HG02571 (cell line): Measurements from ENCODE around the gene CASD1.
A peak's percentile ranks its signal among the peaks of the same experiment; 100 is the strongest.

ENCODE experiments used
- ATAC-seq: cut with Tn5 transposase; IDR thresholded peaks from one replicate; pipeline ENCODE4 v1.9.1; 2021; ENCODE audit warnings: mild to moderate bottlenecking, moderate library complexity; ENCODE audit not compliant: unreplicated experiment

Gene CASD1

DNA sequence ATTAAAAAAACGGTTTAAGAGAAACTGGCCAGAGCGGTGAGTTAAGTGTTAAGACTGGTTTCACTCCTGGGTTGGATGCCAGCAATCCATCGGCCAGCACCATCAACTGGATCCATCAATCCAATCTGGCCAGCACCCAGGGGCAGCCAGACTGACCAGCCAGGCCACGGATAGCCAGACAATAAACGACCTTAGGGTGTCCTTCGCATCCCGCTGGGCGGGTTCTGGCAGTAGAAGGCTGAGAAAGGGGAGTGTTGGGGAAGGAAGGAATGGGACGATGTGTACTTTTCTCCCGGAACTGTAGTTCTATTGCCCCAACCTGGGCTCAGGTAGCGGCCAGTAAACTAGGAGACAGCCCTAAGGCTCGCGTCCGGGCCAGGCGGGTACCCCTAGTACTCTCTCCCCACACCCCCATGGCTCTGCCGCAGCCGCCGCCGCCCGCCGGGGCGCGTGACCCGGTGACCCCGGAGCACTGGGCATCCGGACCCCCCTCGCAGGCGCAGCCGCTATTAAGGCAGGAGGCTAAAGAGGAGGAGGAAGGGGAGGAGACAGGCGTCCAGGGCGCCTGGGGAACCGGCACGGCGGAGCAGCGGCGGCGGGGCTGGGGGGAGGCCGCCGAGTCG lies at the start of gene CASD1:
TSS of gene CASD1 (plus strand) at position 546 of the 623 bp plus-strand sequence. CDS start 276 bp downstream, outside the sequence.
- peak; percentile 59 for ATAC-seq

DNA sequence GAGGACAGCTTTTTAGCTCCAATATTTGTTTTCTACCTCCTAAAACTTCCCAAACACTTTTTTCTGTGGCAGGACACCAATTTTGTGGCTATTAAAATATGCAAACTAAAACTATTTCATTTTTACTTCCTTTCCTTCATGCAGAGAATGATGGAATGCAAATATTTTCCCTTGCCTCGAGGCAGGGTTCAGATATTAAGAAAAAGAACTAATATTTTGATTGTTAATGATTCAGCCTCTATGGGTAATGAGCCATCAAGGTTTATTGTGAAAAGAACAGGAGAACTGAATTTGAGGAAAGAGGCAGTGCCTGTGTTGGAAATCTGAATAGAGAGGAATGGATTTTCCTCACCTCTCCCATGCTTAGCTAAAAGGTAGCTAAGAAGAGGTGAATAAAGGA lies 43.1 kb upstream of the CASD1 start:
- ATAC-seq = no peak

GRCh38 chr7:94471604-94472003 lies 38.0 kb upstream of the CASD1 start:
- ATAC-seq = no peak

- no peak for ATAC-seq
These were observed 37.0 kb upstream of the CASD1 start for GRCh38 chr7:94472608-94473007.

DNA sequence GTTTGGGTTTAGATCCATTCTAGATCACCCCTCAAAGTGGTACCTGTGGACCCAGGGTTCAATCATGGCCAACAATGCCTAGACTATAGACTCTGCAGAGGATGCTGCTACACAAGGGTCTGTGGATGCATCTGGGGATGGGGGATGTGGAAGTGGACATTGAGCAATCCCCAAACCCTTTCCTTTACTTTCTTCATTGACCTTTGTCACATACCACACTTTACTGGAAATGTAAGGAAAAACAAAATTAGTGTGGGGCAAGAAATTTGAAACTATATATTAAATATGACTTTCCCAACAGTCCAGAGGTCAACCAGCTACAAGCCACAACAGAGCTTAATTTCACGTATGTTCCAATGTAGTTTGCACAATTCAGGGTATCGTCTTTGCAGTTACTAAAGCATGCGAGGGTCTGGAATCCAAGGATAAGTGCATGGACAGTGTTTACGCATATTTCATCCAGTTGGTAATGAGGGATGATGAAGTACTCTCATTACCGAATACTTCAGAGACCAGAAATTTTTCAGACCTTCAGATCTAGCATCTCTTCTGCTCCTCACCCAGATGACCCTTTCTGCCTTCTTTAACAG lies 33.3 kb upstream of the CASD1 start:
- no peak for ATAC-seq

- ATAC-seq = no peak
These were observed 31.7 kb upstream of the CASD1 start for GRCh38 chr7:94477878-94478277.

GRCh38 chr7:94478648-94479214 lies 30.9 kb upstream of the CASD1 start:
- ATAC-seq = no peak

GRCh38 chr7:94481279-94481678 lies 28.3 kb upstream of the CASD1 start:
- ATAC-seq = no peak

GRCh38 chr7:94482796-94483195 lies 26.8 kb upstream of the CASD1 start:
- no peak for ATAC-seq

DNA sequence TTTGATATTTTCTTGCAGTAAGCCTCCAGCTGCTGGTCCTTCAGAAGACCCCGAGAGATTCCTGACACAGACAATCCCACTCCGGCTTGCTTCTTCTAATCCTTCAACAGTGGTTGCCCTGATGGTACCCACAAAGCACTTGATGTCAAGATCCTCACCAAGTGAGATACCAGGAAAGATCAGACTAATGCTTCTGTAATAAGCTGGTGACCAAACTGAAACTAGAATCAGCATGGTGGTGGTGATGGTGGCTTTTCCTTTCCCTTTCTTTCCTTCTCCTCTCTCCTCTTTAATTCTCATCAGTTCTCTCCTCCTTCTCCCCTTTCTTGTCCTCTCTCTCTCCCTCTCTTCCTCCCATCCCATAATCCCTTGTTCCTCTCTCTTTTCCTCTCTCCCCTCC lies 25.8 kb upstream of the CASD1 start:
- no peak for ATAC-seq

DNA sequence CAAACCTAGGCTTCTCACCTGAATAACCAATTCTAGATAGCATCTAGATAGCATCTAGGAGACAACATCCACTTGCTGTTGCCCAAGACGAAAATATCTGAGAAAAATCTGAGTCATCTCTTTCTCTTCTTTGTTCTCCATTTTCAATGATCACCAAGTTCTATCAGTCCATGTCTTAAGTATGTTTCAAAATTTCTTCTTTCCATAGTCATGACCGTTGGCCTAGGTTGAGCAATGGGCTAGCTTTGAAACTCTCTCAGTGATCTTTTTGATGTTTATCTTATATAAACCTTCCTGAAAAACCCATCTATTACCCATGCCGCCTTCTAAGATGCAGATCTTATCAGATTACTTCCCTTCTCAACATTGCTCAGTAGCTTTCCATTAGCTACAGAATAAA lies 23.4 kb upstream of the CASD1 start:
- no peak for ATAC-seq

DNA sequence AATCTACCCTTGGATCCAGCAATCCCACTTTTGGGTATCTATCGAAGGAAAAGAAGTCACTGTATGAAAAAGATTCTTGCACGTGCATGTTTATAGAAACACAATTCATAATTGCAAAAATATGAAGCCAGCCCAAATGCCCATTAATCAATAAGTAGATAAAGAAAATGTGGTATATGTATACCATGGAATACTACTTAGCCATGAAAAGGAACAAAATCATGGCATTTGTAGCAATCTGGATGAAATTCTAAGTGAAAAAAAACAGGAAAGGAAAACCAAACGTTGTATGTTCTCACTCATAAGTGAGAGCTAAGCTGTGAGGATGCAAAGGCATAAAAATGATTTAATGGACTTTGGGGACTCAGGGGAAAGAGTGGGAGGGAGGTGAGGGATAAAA lies 18.2 kb upstream of the CASD1 start:
- ATAC-seq = no peak

DNA sequence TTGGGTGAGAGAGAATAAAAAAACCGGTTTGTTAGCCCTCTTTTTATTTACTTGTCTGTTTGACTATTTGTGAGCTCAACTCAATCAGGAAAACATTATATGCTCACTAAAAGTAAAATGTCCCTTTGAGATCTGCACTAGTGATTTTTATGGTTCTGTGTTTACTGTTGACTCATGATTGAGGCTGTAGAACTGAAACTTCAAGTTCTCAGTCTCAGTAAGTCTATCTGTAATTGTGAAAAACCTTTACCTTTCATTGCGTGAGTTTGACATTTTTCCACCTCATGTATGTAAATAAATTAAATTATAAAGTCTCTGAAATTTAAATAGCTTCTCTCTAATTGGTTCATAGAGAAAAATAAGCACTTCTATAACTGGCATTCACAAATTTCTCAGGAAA lies 17.0 kb upstream of the CASD1 start:
- ATAC-seq = peak; percentile 98

GRCh38 chr7:94497874-94498670 lies 11.5 kb upstream of the CASD1 start:
- ATAC-seq = no peak

- no peak for ATAC-seq
These were observed 10.7 kb upstream of the CASD1 start for GRCh38 chr7:94498918-94499317.

DNA sequence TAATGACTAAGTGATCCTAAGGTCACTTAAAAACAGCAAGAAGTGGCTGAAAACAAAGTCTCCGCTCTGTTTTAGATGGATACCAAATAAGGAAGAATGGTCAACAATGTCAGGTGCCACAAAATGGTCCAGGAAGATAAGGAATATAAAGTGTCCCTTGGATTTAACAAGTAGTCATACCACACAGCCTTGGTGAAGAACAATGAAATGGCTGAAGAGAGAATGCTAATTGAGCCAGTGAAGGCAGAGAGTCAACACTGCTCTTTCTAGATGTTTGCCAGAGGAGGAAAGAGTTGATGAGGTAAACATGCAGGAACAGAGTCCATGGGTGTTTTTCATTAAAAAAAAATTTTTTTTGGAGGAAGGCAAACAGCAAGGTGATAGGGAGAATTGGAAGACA lies 2.1 kb upstream of the CASD1 start:
- no peak for ATAC-seq

- no peak for ATAC-seq
These were observed 1.6 kb upstream of the CASD1 start for GRCh38 chr7:94507962-94508361.

- peak; percentile 73 for ATAC-seq
These were observed 425 bp downstream of the CASD1 start for GRCh38 chr7:94509887-94510581.

GRCh38 chr7:94510582-94511496 lies 1.2 kb downstream of the CASD1 start:
- ATAC-seq = peak; percentile 18

DNA sequence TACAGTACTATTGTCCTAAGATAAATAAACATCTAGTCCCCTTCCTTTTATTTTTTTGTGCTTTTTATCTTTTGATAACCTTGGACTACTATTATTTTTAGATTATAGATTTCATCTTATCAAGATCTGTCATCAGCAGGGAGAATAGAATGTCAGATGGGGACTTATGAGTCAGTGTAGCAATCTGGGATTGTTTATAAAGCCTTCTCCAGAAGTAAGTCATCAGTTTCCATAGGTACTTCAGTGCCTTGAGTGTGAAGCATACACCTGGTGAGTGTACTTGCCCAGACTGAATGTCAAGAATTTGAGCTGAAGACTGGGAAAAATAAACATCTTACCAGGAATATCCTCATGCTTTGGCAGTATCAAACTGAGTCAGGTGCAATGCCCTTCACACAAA lies 2.1 kb downstream of the CASD1 start:
- no peak for ATAC-seq
